HEK293 (cell line): Measurements from ENCODE around the gene CHMP4A.

ENCODE experiments used
- CTCF ChIP-seq: fragments of 450-650 bp; formaldehyde crosslinking; IDR thresholded peaks from 2 replicates; pipeline ENCODE4 v1.5.1; 2016; ENCODE audit warnings: missing biosample characterization, missing genetic modification characterization
- ZBTB21 ChIP-seq: fragments of 450-650 bp; formaldehyde crosslinking; IDR thresholded peaks from 2 replicates; pipeline ENCODE4 v1.5.1; 2017; ENCODE audit warnings: missing biosample characterization, missing genetic modification characterization
- ZIC2 ChIP-seq: fragments of 450-650 bp; formaldehyde crosslinking; IDR thresholded peaks from 2 replicates; pipeline ENCODE4 v1.5.1; 2016; ENCODE audit warnings: missing biosample characterization, missing genetic modification characterization

DNA sequence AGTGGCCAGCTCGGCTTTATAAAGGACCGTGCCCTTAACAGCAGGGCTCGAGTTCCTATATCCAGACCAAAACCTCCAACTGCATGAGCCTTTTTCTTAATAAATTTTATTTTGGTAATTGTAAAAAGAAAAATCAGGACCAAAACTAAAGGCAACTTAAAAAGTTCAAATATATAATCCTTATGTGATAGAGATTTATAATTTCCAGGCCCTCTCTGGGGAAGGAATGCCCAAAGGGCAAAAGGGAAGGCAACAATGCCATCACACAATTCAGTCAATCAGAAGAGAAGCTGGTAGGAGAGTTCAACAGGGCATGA, 24.3 kb downstream of the CHMP4A start:
- no peak for TF ChIP-seq ZIC2 (tag by site-specific recombination)
- TF ChIP-seq CTCF (tag by site-specific recombination), result no peak
- no peak for TF ChIP-seq ZBTB21 (tag by site-specific recombination)
